A549 (cell line): ENCODE results near the gene TAF1L.

ENCODE experiments used
- ESRRA ChIP-seq: fragments of 150-350 bp; IDR thresholded peaks from 2 replicates; pipeline ENCODE4 v1.6.1; 2014; ENCODE audit warnings: mild to moderate bottlenecking, low read length, borderline replicate concordance
- MYC ChIP-seq: IDR thresholded peaks from 2 replicates; pipeline ENCODE4 v1.6.1; 2012; ENCODE audit warnings: mild to moderate bottlenecking, inconsistent platforms, low read length, improper control_type of control experiment, borderline replicate concordance
- PHF8 ChIP-seq: fragments of 200-600 bp; sonication (generic); IDR thresholded peaks from 2 replicates; pipeline ENCODE4 v1.6.1; 2016; ENCODE audit warnings: low read depth, mild to moderate bottlenecking, antibody characterized with exemption, moderate library complexity, borderline replicate concordance
- POLR2A ChIP-seq: IDR thresholded peaks from 2 replicates; pipeline ENCODE4 v1.6.1; 2012; ENCODE audit warnings: mild to moderate bottlenecking, low read length
- RFX5 ChIP-seq: fragments of 450-650 bp; IDR thresholded peaks from 2 replicates; pipeline ENCODE4 v1.7.1; 2014; ENCODE audit warnings: antibody characterized with exemption, mild to moderate bottlenecking, moderate library complexity
- TF ChIP-seq, protein P1 (sequence below): IDR thresholded peaks from 2 replicates; pipeline ENCODE4 v1.6.1; 2012
- TF ChIP-seq, protein P2 (sequence below): fragments of >200 bp; sonication (Bioruptor Twin); formaldehyde crosslinking; IDR thresholded peaks from 3 replicates; pipeline ENCODE4 v1.5.1; 2016

DNA sequence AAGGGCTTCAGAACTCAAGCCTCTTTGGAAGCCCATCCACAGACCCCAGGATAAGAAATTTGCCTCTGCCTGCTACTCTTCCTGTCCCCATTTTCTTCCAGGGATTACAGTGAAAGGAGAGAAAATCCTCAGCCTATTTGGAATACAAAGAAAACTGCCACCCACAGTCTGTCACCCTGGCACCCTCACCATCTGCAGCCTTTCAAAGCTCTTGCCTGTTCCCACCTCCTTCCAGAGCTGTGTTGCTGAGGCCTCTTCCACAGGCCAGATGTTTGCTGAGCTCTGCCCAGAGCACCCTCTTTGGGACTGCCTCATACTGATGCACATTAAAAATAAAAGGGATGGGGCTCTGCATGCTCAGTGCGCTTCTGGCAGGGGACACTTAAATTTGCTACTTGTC is 35.9 kb upstream of the TAF1L start:
- TF ChIP-seq, protein P1, sequence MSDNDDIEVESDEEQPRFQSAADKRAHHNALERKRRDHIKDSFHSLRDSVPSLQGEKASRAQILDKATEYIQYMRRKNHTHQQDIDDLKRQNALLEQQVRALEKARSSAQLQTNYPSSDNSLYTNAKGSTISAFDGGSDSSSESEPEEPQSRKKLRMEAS, result no peak
- TF ChIP-seq, protein P2, sequence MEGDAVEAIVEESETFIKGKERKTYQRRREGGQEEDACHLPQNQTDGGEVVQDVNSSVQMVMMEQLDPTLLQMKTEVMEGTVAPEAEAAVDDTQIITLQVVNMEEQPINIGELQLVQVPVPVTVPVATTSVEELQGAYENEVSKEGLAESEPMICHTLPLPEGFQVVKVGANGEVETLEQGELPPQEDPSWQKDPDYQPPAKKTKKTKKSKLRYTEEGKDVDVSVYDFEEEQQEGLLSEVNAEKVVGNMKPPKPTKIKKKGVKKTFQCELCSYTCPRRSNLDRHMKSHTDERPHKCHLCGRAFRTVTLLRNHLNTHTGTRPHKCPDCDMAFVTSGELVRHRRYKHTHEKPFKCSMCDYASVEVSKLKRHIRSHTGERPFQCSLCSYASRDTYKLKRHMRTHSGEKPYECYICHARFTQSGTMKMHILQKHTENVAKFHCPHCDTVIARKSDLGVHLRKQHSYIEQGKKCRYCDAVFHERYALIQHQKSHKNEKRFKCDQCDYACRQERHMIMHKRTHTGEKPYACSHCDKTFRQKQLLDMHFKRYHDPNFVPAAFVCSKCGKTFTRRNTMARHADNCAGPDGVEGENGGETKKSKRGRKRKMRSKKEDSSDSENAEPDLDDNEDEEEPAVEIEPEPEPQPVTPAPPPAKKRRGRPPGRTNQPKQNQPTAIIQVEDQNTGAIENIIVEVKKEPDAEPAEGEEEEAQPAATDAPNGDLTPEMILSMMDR, result no peak
- TF ChIP-seq ESRRA (no peak), MYC (no peak), POLR2A (no peak), RFX5 (no peak), PHF8 (no peak)
